HG03575 (cell line): Measurements from ENCODE around the gene AIFM2.
"Not testable (repeated sequence)": the region's sequence is repeated elsewhere in the genome, so short reads cannot be mapped to it uniquely, and the experiment has no call there.

ENCODE experiments used
- ATAC-seq: cut with Tn5 transposase; IDR thresholded peaks from one replicate; pipeline ENCODE4 v1.9.1; 2021; ENCODE audit not compliant: unreplicated experiment, insufficient number of reproducible peaks, low FRiP score; ENCODE audit errors: extremely low read depth

Gene AIFM2

GRCh38 chr10:70125918-70126552 lies 6.6 kb downstream of the AIFM2 start:
- no peak for ATAC-seq

GRCh38 chr10:70124918-70125317 lies 7.7 kb downstream of the AIFM2 start:
- no peak for ATAC-seq

GRCh38 chr10:70124415-70124814 lies 8.2 kb downstream of the AIFM2 start:
- no peak for ATAC-seq

GRCh38 chr10:70123817-70124216 lies 8.8 kb downstream of the AIFM2 start:
- no peak for ATAC-seq

GRCh38 chr10:70123166-70123565 lies 9.5 kb downstream of the AIFM2 start:
- not testable (repeated sequence) for ATAC-seq

- ATAC-seq: no peak
These were observed 9.9 kb downstream of the AIFM2 start for GRCh38 chr10:70122742-70123141.

GRCh38 chr10:70121281-70121949 lies 11.2 kb downstream of the AIFM2 start:
- ATAC-seq: no peak

GRCh38 chr10:70120417-70120816 lies 12.2 kb downstream of the AIFM2 start:
- ATAC-seq: no peak

- ATAC-seq: no peak
These were observed 13.0 kb downstream of the AIFM2 start for GRCh38 chr10:70119623-70120022.

GRCh38 chr10:70119197-70119596 lies 13.4 kb downstream of the AIFM2 start:
- no peak for ATAC-seq

- no peak for ATAC-seq
These were observed 14.4 kb downstream of the AIFM2 start for GRCh38 chr10:70118196-70118595.

- ATAC-seq: no peak
These were observed 15.0 kb downstream of the AIFM2 start for GRCh38 chr10:70117646-70118045.

- no peak for ATAC-seq
These were observed 16.5 kb downstream of the AIFM2 start for GRCh38 chr10:70115948-70116682.

GRCh38 chr10:70114902-70115301 lies 17.7 kb downstream of the AIFM2 start:
- no peak for ATAC-seq

GRCh38 chr10:70112071-70112470 lies 20.6 kb downstream of the AIFM2 start:
- no peak for ATAC-seq

- ATAC-seq: no peak
These were observed 21.1 kb downstream of the AIFM2 start for GRCh38 chr10:70111496-70111895.

- no peak for ATAC-seq
These were observed 23.4 kb downstream of the AIFM2 start for GRCh38 chr10:70109064-70109729.

- no peak for ATAC-seq
These were observed 25.4 kb downstream of the AIFM2 start for GRCh38 chr10:70106958-70107791.

GRCh38 chr10:70101668-70102067 lies 31.0 kb downstream of the AIFM2 start:
- no peak for ATAC-seq
